B cell (primary cell): ENCODE results near the gene GOLPH3.

ENCODE experiments used
- EZH2 ChIP-seq: IDR thresholded peaks from 2 replicates; pipeline ENCODE4 v1.6.1; 2012; ENCODE audit warnings: borderline replicate concordance, low read depth, mild to moderate bottlenecking, moderate library complexity, low read length; ENCODE audit not compliant: insufficient read depth, poor library complexity, severe bottlenecking
- TF ChIP-seq, protein P1 (sequence below): fragments of 200-600 bp; IDR thresholded peaks from one replicate; pipeline ENCODE4 v1.8.0; 2022; ENCODE audit warnings: antibody characterized with exemption, mild to moderate bottlenecking

DNA sequence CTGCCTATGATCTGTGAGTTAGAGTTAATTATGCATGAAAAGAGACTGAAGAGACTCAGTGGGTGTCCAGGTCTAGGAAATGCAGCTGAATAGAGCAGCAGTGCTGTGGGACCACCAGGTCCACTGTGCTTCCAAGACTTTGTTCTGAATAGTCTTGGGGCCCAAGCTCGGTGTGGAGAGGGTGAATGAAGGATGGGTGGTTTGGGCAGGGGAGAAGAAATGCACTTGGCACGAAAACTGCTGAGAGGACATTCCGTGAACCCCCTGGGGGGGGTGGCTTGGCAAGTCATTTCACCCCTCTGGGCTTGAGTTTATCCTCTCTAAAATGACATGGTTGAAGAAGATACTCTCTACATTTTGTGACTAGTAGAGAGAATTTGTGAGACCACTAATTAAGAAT lies 36.0 kb upstream of the GOLPH3 start:
- TF ChIP-seq EZH2 = no peak
- TF ChIP-seq, protein P1, sequence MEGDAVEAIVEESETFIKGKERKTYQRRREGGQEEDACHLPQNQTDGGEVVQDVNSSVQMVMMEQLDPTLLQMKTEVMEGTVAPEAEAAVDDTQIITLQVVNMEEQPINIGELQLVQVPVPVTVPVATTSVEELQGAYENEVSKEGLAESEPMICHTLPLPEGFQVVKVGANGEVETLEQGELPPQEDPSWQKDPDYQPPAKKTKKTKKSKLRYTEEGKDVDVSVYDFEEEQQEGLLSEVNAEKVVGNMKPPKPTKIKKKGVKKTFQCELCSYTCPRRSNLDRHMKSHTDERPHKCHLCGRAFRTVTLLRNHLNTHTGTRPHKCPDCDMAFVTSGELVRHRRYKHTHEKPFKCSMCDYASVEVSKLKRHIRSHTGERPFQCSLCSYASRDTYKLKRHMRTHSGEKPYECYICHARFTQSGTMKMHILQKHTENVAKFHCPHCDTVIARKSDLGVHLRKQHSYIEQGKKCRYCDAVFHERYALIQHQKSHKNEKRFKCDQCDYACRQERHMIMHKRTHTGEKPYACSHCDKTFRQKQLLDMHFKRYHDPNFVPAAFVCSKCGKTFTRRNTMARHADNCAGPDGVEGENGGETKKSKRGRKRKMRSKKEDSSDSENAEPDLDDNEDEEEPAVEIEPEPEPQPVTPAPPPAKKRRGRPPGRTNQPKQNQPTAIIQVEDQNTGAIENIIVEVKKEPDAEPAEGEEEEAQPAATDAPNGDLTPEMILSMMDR = no peak
